Hepatocyte (in vitro differentiated cells): ENCODE data around the gene MCTS1.

Experiments used
- CTCF ChIP-seq: fragments of 200-600 bp; sonication (generic); IDR thresholded peaks from 2 replicates; pipeline ENCODE4 v1.5.1; 2016; ENCODE audit warnings: antibody characterized with exemption, mild to moderate bottlenecking; ENCODE audit not compliant: poor library complexity
- EZH2phosphoT487 ChIP-seq: fragments of 200-600 bp; sonication (generic); IDR thresholded peaks from one replicate; pipeline ENCODE4 v1.6.1; 2018; ENCODE audit warnings: antibody characterized with exemption, mild to moderate bottlenecking, low read depth, moderate library complexity; ENCODE audit not compliant: unreplicated experiment, severe bottlenecking

DNA sequence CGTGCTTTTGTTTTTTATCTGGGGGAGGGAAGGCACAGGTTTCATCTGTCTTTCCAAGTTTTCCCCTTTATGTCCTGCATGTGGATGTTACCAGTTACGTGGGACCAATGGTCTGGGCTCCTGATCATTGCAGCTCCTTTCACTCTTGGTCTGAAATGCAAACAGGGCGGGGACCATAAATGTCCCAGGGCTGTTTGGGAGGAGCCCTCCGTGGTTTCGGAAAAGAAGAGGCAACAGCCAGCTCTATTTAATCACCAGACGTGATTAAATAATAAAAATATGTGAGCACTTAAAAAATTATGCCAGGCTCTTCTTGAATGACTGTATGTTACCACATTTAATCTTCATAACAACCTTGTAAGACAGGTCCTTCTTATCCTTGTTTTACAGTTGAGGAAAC lies 56.7 kb downstream of the MCTS1 start:
- no peak for TF ChIP-seq CTCF
- no peak for TF ChIP-seq EZH2phosphoT487
